Choroid plexus epithelial cell (primary cell): ENCODE measurements around the gene PRKG1.

Source experiments
- DNase-seq: peaks from one replicate; pipeline ENCODE4 v3.0.0-alpha.2; 2010; ENCODE audit warnings: low read depth
- H3K4me3 ChIP-seq: 2 replicates; pipeline ENCODE4 v1.5.1; 2011; ENCODE audit warnings: low read depth, mild to moderate bottlenecking, control low read depth, low read length, moderate library complexity
- CTCF ChIP-seq: conservative IDR thresholded peaks from 2 replicates; pipeline ENCODE4 v1.5.1; 2011; ENCODE audit warnings: low read depth, mild to moderate bottlenecking, control low read depth, inconsistent platforms, low read length, moderate library complexity

The PRKG1 gene

GRCh38 chr10:51459476-51459875 lies 385.2 kb downstream of the PRKG1 start:
- no peak overlapping the region for H3K4me3 ChIP-seq
- DNase-seq = no peak
- TF ChIP-seq CTCF = no peak

- no peak for TF ChIP-seq CTCF
- DNase-seq = no peak
- H3K4me3 ChIP-seq = no peak overlapping the region
Measured at GRCh38 chr10:51462076-51462779, 387.9 kb downstream of the PRKG1 start.

- H3K4me3 ChIP-seq = no peak overlapping the region
- TF ChIP-seq CTCF = no peak
Measured at GRCh38 chr10:51468424-51468823, 394.1 kb downstream of the PRKG1 start.

GRCh38 chr10:51469686-51470085 lies 395.4 kb downstream of the PRKG1 start:
- H3K4me3 ChIP-seq = no peak overlapping the region
- no peak for DNase-seq
- TF ChIP-seq CTCF = no peak

More at GRCh38 chr10:51468424-51468823, 394.1 kb downstream of the PRKG1 start:
- no peak for DNase-seq

DNA sequence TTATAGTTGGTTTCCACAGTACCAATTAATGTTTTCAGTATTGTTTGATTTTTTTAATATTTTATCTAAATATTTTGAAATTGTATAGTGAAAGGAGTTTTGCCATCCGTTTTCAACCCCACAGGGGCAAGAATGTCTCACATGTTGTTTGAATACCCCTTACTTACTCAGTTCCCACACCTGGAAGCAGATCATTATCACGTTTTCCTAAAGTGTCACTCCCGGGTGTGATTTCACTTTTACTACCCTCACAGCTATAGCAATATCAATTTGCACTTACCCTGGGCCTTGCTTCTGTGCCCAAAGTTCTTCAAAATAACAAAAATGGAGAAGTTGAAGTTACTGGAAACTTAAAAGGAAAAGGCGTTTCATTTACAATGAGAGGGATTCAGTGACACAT lies 397.0 kb downstream of the PRKG1 start:
- TF ChIP-seq CTCF = no peak
- no peak overlapping the region for H3K4me3 ChIP-seq
- DNase-seq = no peak

- no peak overlapping the region for H3K4me3 ChIP-seq
- no peak for TF ChIP-seq CTCF
- DNase-seq = no peak
Measured at GRCh38 chr10:51472154-51472553, 397.9 kb downstream of the PRKG1 start.

DNA sequence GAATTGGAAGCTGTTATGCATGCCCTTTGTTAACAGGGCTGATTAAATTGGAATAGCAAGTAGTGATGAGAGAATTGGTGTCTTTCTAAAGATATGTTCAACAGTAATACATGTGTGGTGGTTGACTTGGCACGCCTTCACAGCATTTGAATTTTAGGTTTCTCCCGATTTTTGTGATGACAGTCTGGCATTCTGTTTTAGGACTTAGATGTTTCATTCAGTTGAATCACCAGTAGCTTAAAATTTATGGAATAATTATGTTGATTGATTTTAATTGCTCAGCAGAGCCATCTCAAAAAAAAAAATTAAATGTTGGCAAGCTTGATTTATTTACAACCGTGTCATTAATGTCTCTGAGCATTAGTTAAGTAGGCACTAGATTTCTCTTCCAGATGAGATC lies 405.4 kb downstream of the PRKG1 start:
- DNase-seq = no peak
- no peak for TF ChIP-seq CTCF
- no peak overlapping the region for H3K4me3 ChIP-seq
